ENCODE measurements around the gene PLA2G4E.

- no peak for TF ChIP-seq EZH2 (IDR thresholded peaks at IDR 0.05; ENCODE audit: low read length, missing control alignments)
- no peak for TF ChIP-seq CTCF (conservative IDR thresholded peaks at IDR 0.05 in 1 of 2, IDR thresholded peaks at IDR 0.05 in 1 of 2; ENCODE audit: low read depth in 1 of 2, low read length in 2 of 2)
These were observed 39.6 kb upstream of the PLA2G4E start for GRCh38 chr15:42060477-42060763.

Measured in fibroblast of lung (primary cell).